HuH-7 (cell line): ENCODE results near the gene CDA.

Experiments
- DNase-seq: peaks from one replicate; pipeline ENCODE4 v3.0.0; 2011; ENCODE audit warnings: low spot score

CDA gene

DNA sequence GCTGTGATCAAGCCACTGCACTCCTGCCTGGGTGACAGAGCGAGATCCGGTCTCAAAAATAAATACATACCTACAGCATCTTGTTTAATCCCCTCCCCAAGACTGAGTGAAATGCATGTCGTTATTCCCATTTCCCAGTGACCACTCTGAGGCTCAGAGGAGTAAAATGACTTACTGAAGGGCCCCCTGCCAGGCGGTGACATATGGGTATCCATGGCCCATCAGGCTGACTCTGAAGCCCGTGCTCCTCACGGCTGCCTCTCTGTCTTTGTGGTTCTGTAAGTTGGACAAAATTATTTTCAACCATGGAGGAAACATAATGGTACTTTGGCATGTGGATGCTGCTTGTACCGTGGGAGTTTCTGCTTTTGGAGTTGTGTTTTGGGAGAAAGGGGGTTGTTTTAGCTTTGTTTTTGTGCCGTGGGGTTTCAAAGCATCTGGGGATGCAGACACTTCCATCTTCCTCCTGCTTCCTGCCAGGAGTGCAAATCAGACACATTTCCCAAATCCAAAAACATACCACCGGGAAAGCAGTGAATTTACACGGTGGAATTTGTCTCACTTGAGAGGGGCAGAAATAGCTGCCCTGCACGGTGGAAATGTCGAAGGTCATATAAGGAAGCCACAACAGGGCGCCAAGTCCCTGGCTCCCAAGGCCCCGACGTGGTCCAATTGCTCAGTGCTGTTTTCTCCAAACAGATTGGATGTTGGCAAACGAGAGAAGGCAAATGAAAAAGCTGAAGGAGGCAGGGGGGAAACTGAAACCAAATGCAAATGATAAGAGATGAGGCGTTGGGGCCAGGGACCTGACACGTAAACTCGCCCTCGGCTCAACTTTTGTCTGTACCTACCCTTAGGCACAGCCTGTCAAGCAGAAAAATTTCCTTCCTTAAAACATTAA, 27.3 kb downstream of the CDA start:
- DNase-seq = no peak

- no peak for DNase-seq
Measured at GRCh38 chr1:20616847-20617487, 28.1 kb downstream of the CDA start.

DNA sequence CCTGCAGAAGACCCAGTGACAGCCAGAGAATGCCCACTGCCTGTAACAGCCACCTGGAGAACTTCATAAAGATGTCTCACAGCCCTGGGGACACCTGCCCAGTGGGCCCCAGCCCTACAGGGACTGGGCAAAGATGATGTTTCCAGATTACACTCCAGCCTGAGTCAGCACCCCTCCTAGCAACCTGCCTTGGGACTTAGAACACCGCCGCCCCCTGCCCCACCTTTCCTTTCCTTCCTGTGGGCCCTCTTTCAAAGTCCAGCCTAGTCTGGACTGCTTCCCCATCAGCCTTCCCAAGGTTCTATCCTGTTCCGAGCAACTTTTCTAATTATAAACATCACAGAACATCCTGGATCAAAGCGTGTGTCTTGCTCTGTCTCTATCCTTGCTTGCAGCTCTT, 29.7 kb downstream of the CDA start:
- no peak for DNase-seq

- no peak for DNase-seq
Measured at GRCh38 chr1:20619999-20620398, 31.1 kb downstream of the CDA start.

DNA sequence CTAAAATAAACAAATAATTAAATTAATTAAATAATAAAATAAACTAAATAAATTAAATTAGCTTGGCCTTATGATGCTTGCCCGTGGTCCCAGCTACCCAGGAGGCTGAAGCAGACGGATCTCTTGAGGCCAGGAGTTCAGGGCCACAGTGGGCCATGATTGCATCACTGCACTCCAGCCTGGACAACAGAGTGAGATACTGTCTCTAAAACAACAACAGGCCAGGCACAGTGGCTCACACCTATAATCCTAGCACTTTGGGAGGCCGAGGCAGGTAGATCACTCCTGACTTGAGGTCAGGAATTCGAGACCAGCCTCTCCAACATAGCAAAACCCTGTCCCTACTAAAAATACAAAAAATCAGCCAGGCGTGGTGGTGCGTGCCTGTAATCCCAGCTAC, 32.1 kb downstream of the CDA start:
- DNase-seq = no peak

GRCh38 chr1:20624709-20625108, 35.8 kb downstream of the CDA start:
- no peak for DNase-seq

DNA sequence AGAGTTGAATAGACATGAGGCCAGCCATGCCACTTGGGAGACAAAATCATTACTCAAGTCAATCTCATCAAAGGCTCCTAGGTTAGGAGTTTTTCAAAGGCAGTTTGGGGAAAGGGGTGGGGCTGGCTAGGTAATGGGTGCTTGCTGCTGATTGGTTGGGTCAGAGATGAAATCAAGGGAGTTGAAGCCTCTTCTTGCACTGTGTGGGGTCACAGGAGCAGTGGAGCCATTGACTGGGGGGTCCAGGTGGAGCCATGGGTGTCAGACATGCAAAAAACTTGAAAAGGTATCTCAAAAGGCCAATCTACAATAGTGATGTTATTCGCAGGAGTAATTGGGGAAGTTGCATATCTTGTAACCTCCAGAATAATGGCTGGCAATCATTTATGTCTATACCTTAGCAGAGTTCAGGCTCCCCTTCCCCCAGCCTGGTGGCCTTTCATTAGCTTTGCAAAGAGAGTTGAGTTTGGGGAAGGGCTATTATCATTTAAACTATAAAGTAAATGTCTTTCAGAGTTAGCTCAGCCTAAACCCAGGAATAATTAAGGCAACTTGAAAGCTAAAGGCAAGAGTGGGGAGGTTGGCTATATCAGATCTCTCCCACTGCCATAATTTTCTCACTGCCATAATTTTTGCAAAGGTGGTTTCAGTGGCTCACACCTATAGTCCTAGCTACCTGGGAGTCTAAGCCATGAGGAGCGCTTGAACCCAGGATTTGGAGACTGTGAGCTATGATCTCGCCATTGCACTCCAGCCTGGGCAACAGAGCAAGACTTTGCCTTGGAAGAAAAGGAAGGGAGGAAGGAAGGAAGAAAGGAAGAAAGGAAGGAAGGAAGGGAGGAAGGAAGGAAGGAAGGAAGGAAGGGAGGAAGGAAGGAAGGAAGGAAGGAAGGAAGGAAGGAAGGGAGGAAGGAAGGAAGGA, 36.5 kb downstream of the CDA start:
- DNase-seq = no peak

DNA sequence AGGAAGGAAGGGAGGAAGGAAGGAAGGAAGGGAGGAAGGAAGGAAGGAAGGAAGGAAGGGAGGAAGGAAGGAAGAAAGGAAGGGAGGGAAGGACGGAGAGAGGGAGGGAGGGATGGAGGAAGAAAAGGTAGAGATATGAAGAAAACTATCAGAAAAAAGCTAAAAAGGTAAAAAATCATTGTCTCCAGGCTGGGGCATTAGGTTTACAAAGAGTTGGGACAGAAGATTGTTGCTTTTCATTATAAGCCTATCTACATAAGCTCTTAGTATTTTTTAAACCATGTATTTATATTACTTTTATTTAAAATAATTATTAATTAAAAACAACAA, 37.2 kb downstream of the CDA start:
- no peak for DNase-seq

DNA sequence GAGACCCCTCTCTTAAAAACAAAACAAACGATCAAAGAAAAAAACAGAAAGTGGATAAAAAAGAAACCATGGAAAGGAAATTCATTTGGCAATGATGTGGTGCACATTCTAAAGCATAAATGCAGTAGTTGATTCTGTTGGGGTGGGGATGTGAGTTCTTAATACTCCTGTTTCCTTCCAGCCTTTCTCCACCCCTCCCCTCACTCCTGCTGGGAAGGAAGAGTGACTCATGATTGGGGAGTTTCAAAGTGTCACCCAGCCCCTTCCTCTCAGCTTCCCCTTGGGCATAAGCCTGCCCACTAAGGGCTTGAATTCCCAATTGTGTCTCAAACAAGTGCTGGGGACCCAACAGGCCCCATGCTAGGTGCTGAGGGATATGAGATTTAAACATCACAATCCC, 37.6 kb downstream of the CDA start:
- DNase-seq = no peak

DNA sequence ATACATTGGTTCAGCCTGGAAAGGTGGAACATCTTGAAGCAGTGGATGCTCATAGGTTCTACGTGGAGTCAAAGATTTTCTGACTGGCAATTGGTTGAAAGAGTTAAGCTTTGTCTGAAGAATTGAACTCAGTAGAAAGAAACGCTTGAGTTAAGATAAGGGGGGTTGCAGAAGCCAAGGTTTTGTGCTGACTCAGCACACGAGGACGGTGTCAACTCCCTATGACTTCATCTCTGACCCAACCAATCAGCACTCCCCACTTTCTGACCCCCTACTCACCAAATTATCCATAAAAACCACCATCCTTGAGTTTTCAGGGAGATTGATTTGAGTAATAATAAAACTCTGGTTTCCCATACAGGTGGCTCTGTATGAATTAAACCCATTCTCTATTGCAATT, 41.8 kb downstream of the CDA start:
- DNase-seq = no peak

DNA sequence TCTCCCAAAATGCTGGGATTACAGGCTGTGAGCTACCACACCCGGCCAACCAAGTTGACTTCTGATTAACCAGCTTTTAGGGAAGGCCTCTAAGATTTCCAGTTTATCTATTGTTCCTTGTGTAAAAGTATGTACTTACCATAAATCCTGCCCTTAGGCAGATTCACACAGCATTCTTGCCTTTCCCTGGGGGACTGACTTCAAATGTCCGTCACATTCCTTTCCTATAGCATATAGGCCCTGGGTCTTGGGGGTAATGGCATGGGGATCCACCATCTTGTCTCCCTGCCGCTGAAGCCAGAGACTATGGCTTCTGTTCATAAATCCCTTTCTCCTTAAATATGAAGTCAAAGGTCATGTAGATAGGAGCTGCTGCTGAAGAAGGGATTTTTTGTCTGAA, 43.5 kb downstream of the CDA start:
- DNase-seq = no peak

DNA sequence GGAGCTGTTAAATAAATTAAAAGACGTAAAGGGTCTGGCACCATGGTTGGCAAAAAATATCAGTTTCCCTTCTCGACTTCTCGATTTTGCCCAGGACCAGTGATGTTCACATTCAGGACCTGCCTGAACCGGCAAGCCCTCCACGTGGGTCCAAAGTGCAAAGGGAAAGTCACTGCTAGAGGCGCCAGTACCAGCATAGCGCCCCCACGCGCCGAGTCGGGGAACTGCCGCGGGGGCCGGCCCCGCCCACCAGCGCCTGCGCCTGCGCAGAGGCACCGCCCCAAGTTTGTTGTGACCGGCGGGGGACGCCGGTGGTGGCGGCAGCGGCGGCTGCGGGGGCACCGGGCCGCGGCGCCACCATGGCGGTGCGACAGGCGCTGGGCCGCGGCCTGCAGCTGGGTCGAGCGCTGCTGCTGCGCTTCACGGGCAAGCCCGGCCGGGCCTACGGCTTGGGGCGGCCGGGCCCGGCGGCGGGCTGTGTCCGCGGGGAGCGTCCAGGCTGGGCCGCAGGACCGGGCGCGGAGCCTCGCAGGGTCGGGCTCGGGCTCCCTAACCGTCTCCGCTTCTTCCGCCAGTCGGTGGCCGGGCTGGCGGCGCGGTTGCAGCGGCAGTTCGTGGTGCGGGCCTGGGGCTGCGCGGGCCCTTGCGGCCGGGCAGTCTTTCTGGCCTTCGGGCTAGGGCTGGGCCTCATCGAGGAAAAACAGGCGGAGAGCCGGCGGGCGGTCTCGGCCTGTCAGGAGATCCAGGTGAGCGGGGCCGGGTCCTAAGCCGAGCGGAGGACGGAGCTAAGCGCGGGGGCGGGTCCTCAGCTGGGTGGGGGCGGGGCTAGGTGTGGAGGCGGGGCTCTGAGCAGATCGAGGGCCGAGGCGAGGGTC, 44.5 kb downstream of the CDA start, which contains the start of gene PINK1:
TSS of gene PINK1 (plus strand) at position 269 of the 875 bp plus-strand sequence. CDS start at position 360, 91 bp downstream.
- peak; percentile 81 for DNase-seq

- no peak for DNase-seq
Measured at GRCh38 chr1:20634065-20634593, 45.2 kb downstream of the CDA start.

GRCh38 chr1:20634594-20635084, 45.7 kb downstream of the CDA start:
- peak; percentile 59 for DNase-seq

DNA sequence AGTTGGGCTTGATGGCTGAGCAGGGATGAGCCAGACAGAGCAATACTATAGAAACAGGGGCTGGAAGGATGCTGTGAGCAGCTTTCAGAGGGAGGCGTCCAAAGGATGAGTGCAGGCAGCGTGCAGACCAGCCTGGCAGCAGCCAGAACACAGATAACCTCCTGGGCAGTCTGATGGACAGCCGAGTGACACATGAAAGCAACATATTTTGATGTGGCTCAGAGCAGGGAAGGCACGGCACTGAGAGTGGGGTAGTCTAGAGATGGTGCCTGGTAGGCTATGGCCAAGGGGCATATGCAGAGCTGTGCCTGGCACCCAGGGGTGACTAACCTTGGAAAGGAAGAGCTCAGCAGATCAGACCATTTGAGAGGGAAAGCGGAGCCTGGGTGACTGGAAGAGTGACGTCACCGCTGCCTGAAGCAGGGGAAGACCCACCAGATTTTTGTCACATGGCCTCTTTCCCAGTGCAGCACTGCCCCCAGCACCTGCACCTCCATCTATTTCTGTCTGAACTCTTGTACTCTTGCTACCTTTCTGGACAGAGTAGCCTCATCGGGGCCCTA, 48.0 kb downstream of the CDA start:
- DNase-seq = no peak

DNA sequence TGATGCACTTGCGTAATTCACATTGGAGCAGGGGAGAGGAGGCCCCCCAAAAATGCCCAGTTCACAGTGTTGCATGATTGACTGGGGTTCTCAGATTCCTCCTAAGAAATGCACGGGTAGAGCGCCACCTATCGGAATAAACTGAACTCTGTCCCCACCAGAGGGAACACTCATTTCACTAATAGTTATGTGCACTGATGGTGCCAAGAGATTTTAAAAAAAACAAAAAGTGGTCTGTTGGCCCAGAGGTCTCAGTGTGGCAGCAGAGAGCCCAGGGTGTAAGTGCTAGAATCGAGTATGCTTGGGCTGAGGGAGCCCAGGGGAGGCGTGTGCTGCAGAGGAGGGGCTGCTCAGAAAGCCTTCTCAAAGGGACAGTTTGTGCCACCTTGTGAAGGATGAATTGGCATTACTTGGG, 51.3 kb downstream of the CDA start:
- DNase-seq = peak; percentile 67

DNA sequence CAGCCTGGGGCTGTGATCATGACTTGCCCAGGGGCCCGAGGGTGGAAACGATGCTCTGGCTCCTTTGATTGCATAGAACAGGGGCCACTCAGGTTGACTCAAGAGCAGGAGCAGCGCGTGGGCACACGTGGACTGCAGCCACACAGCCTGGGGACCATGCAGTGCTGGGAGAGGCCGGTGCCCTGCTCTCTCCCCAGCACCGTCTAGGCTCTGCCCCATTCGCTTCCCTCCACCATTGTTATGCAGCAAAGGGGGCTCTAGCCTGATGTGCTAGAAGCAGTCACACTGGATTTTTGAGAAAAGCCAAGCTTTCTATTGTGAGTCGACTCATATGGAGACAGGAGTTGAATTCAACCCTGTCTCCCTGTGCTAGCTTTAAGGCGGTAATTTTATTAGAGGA, 53.1 kb downstream of the CDA start:
- no peak for DNase-seq

DNA sequence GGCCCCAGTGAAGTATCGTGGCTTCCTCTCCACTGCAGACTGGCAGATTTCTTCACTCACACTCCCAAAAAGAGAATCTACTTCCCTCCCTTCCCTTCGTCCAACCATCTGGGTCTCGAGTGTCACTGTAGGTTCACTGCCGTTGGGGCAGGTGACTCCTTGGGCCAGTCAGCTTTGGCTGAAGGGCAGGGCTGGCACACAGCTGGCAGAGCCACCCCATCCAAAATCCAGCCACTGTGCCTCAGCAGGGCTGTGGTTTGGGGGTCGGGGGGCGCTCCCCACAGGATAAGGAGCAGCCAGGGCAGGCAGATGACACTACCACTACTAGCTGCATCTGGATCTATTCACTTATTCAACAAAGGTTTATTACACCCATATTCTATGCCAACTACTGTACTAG, 54.2 kb downstream of the CDA start:
- no peak for DNase-seq

- DNase-seq = no peak
Measured at GRCh38 chr1:20644416-20644815, 55.5 kb downstream of the CDA start.

DNA sequence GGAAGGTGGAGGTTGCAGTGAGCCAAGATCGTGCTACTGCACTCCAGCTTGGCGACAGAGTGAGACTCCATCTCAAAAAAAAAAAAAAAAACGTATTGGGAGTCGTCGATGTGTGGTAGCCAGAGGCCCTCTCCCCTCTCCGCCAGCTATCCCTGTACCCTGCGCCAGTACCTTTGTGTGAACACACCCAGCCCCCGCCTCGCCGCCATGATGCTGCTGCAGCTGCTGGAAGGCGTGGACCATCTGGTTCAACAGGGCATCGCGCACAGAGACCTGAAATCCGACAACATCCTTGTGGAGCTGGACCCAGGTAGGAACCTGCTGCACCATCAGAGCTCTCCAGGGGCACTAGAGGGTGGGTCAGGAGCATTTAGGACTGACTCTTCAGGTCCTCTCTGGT, 56.5 kb downstream of the CDA start:
- no peak for DNase-seq

DNA sequence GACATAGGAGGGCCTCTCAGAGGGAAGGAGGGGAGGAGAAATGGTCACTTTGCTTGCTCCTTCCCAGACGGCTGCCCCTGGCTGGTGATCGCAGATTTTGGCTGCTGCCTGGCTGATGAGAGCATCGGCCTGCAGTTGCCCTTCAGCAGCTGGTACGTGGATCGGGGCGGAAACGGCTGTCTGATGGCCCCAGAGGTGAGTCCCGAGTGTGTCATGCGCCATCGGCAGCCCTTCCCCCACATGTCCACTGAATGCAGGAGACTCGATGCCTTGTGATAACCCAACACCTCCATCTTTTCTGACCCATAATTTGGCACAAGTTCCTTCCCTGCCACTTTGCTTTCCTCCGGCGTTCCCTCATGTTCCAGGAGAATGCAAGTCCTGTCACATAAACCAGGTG, 59.5 kb downstream of the CDA start:
- DNase-seq = no peak
